MM.1S (cell line): ENCODE results near the gene POLR3GL.

Experiments used
- DNase-seq: peaks from one replicate; pipeline ENCODE4 v3.0.0-alpha.2; 2015
- H2AFZ ChIP-seq: fragments of 300-600 bp; sonication (generic); 2 replicates; pipeline ENCODE4 v1.6.0; 2016; ENCODE audit warnings: antibody characterized with exemption, low read length
- H3F3A ChIP-seq: fragments of 300-600 bp; sonication (generic); 2 replicates; pipeline ENCODE4 v1.6.1; 2016; ENCODE audit warnings: mild to moderate bottlenecking, antibody characterized with exemption, low read length, moderate library complexity, mixed read lengths; ENCODE audit not compliant: insufficient read depth
- H3K27ac ChIP-seq: fragments of 300-600 bp; sonication (generic); 2 replicates; pipeline ENCODE4 v1.5.1; 2016; ENCODE audit warnings: mild to moderate bottlenecking, low read length
- H3K27me3 ChIP-seq: fragments of 300-600 bp; sonication (generic); replicated peaks from 2 replicates; pipeline ENCODE4 v1.6.0; 2016; ENCODE audit warnings: low read length; ENCODE audit not compliant: insufficient read depth
- H3K36me3 ChIP-seq: fragments of 300-600 bp; sonication (generic); replicated peaks from 2 replicates; pipeline ENCODE4 v1.6.1; 2016; ENCODE audit warnings: mild to moderate bottlenecking, low read length, mixed read lengths; ENCODE audit not compliant: insufficient read depth
- H3K4me1 ChIP-seq: fragments of 300-600 bp; sonication (generic); 2 replicates; pipeline ENCODE4 v1.6.1; 2016; ENCODE audit warnings: low read length, mixed read lengths
- H3K4me2 ChIP-seq: fragments of 300-600 bp; sonication (generic); 2 replicates; pipeline ENCODE4 v1.6.0; 2016; ENCODE audit warnings: low read depth, low read length
- H3K4me3 ChIP-seq: fragments of 300-600 bp; sonication (generic); 2 replicates; pipeline ENCODE4 v1.5.1; 2016; ENCODE audit warnings: low read length, mixed read lengths
- H3K79me2 ChIP-seq: fragments of 300-600 bp; sonication (generic); 2 replicates; pipeline ENCODE4 v1.6.1; 2016; ENCODE audit warnings: mixed run types, low read length, mixed read lengths
- H3K9ac ChIP-seq: fragments of 300-600 bp; sonication (generic); 2 replicates; pipeline ENCODE4 v1.6.1; 2016; ENCODE audit warnings: low read length, mixed read lengths
- H3K9me2 ChIP-seq: fragments of 300-600 bp; sonication (generic); replicated peaks from 2 replicates; pipeline ENCODE4 v1.6.1; 2016; ENCODE audit warnings: mild to moderate bottlenecking, low read length, mixed read lengths; ENCODE audit not compliant: insufficient read depth
- H3K9me3 ChIP-seq: fragments of 300-600 bp; sonication (generic); replicated peaks from 2 replicates; pipeline ENCODE4 v1.6.1; 2016; ENCODE audit warnings: mild to moderate bottlenecking, low read length, mixed read lengths; ENCODE audit not compliant: insufficient read depth
- H4K20me1 ChIP-seq: fragments of 300-600 bp; sonication (generic); 2 replicates; pipeline ENCODE4 v1.6.1; 2016; ENCODE audit warnings: mild to moderate bottlenecking, low read length, moderate library complexity, mixed read lengths; ENCODE audit not compliant: insufficient read depth
- EZH2 ChIP-seq: fragments of 300-600 bp; sonication (generic); optimal IDR thresholded peaks from 2 replicates; pipeline ENCODE3; 2017; ENCODE audit warnings: low read depth, mild to moderate bottlenecking, antibody characterized with exemption, low read length, mixed read lengths
- EZH2phosphoT487 ChIP-seq: fragments of 300-600 bp; sonication (generic); IDR thresholded peaks from 2 replicates; pipeline ENCODE4 v1.6.1; 2018; ENCODE audit warnings: antibody characterized with exemption, low read length
- TF ChIP-seq, protein P1 (sequence below): fragments of 300-600 bp; sonication (generic); IDR thresholded peaks from 2 replicates; pipeline ENCODE4 v1.5.1; 2016; ENCODE audit warnings: antibody characterized with exemption, low read length, mixed read lengths

The POLR3GL gene

DNA sequence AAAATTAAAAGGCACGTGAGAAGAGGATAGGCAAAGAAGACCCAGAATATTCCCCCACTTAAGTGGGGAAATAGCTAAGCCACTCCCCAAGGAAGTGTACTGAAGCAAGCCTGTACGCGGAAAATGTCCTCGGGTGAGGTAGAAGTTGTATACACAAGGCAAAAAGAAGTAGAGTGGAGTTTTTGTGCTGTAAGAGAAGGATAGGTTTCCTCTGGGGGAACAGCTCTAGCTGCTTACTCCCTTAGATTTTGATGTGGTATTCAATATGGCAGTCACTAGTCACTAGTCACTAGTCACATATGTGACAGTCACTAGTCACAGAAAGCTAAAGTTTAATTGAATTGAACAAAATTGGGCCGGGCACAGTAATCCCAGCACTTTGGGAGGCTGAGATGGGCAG, 24.3 kb downstream of the POLR3GL start:
- no peak overlapping the region for H3K9ac ChIP-seq
- H3K27me3 ChIP-seq, result no peaks in the 10 kb centered on the region
- no peaks in the 10 kb centered on the region for H3K9me3 ChIP-seq
- H3K4me3 ChIP-seq, result no peak overlapping the region
- no peak overlapping the region for H3K4me2 ChIP-seq
- no peak overlapping the region for H3K27ac ChIP-seq
- H3K36me3 ChIP-seq, result peaks cover 11% of the 10 kb centered on the region
- DNase-seq, result no peak
- peaks cover 6% of the 10 kb centered on the region for H3K79me2 ChIP-seq
- TF ChIP-seq, protein P1, sequence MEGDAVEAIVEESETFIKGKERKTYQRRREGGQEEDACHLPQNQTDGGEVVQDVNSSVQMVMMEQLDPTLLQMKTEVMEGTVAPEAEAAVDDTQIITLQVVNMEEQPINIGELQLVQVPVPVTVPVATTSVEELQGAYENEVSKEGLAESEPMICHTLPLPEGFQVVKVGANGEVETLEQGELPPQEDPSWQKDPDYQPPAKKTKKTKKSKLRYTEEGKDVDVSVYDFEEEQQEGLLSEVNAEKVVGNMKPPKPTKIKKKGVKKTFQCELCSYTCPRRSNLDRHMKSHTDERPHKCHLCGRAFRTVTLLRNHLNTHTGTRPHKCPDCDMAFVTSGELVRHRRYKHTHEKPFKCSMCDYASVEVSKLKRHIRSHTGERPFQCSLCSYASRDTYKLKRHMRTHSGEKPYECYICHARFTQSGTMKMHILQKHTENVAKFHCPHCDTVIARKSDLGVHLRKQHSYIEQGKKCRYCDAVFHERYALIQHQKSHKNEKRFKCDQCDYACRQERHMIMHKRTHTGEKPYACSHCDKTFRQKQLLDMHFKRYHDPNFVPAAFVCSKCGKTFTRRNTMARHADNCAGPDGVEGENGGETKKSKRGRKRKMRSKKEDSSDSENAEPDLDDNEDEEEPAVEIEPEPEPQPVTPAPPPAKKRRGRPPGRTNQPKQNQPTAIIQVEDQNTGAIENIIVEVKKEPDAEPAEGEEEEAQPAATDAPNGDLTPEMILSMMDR, result no peak
- no peak for TF ChIP-seq EZH2phosphoT487
- no peak for TF ChIP-seq EZH2
- H3F3A ChIP-seq, result peaks cover 57% of the 10 kb centered on the region
- peaks cover 38% of the 10 kb centered on the region for H3K4me1 ChIP-seq
- H2AFZ ChIP-seq, result no peak overlapping the region
- H3K9me2 ChIP-seq, result no peaks in the 10 kb centered on the region
- 0 out of 2 replicates have a peak, but pooled peaks cover 4% of the 10 kb centered on the region for H4K20me1 ChIP-seq

DNA sequence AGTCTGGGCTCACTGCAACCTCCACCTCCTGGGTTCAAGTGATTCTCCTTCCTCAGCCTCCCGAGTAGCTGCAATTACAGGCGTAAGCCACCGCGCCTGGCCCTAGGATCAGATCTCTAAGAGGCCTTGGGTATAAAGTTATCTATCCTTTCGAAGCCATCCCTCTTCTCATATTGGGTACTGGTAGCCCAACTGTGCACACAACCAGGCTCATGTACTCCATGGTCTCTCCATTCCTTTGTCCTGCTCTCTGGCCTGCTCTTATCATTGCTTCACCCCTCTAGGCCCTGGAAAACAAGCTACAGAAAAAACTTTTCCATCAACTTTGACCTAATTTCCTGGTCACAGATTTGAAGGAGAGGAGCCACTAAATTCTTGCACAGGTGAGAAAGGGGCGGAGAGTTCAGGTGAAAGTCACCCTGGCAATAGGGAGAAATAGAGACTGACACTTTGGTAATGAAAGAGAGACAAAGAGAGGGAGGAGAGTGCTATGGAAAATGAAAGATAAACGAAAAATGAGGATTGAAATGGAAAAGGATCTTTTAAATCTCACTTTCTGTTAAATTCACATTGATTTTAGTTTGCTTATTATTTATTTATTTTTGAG, 25.9 kb downstream of the POLR3GL start:
- no peak overlapping the region for H3K4me3 ChIP-seq
- peak overlapping the region; percentile 1; the same call in 1 of the 2 replicates for H3K27ac ChIP-seq
- no peak for DNase-seq
- no peak for TF ChIP-seq EZH2
- no peaks in the 10 kb centered on the region for H3K27me3 ChIP-seq
- H3K4me1 ChIP-seq, result peaks cover 33% of the 10 kb centered on the region
- peaks cover 21% of the 10 kb centered on the region for H3K79me2 ChIP-seq
- H3K9ac ChIP-seq, result no peak overlapping the region
- H4K20me1 ChIP-seq, result peaks cover 17% of the 10 kb centered on the region; the same call in 1 of the 2 replicates
- peaks cover 26% of the 10 kb centered on the region for H3K36me3 ChIP-seq
- no peaks in the 10 kb centered on the region for H3K9me2 ChIP-seq
- H3K9me3 ChIP-seq, result no peaks in the 10 kb centered on the region
- no peak overlapping the region for H3K4me2 ChIP-seq
- H3F3A ChIP-seq, result peaks cover 57% of the 10 kb centered on the region
- H2AFZ ChIP-seq, result no peak overlapping the region

- peaks cover 37% of the 10 kb centered on the region for H3K79me2 ChIP-seq
- H2AFZ ChIP-seq, result no peak overlapping the region
- H3F3A ChIP-seq, result peaks cover 66% of the 10 kb centered on the region
- no peaks in the 10 kb centered on the region for H3K27me3 ChIP-seq
- TF ChIP-seq EZH2phosphoT487 (no peak), EZH2 (no peak)
- TF ChIP-seq, protein P1, result no peak
- H3K9me3 ChIP-seq, result no peaks in the 10 kb centered on the region
- H3K27ac ChIP-seq, result peak overlapping the region; percentile 11; the same call in 1 of the 2 replicates
- DNase-seq, result peak; percentile 42
- peaks cover 21% of the 10 kb centered on the region for H3K4me1 ChIP-seq
- no peak overlapping the region for H3K9ac ChIP-seq
- no peak overlapping the region for H3K4me3 ChIP-seq
- no peak overlapping the region for H3K4me2 ChIP-seq
- peaks cover 26% of the 10 kb centered on the region for H3K36me3 ChIP-seq
- H3K9me2 ChIP-seq, result no peaks in the 10 kb centered on the region
- H4K20me1 ChIP-seq, result peaks cover 18% of the 10 kb centered on the region; the same call in 1 of the 2 replicates
Measured at GRCh38 chr1:145991735-145992412, 27.4 kb downstream of the POLR3GL start.
